PC-9 (cell line): Measurements from ENCODE around the gene MLYCD.
"Not testable (repeated sequence)": the region's sequence is repeated elsewhere in the genome, so short reads cannot be mapped to it uniquely, and the experiment has no call there.

ENCODE experiments used
- CTCF ChIP-seq: fragments of 200-600 bp; sonication (generic); conservative IDR thresholded peaks from 2 replicates; pipeline ENCODE4 v1.6.1; 2017; ENCODE audit warnings: mixed run types, antibody characterized with exemption, mild to moderate bottlenecking, moderate library complexity
- EZH2 ChIP-seq: fragments of 200-600 bp; sonication (generic); IDR thresholded peaks from 2 replicates; pipeline ENCODE4 v1.8.0; 2017; ENCODE audit warnings: antibody characterized with exemption, low read depth

- not testable (repeated sequence) for TF ChIP-seq CTCF, EZH2
Observed at GRCh38 chr16:83941546-83941945, 42.6 kb downstream of the MLYCD start.
